ENCODE measurements around the gene CMTM4. TPM values are rescaled to one million over a fixed set of nuclear protein-coding genes. Genes with fewer than 3 reads are reported as not detected.
"Not testable (repeated sequence)": the region's sequence is repeated elsewhere in the genome, so short reads cannot be mapped to it uniquely, and the experiment has no call there.

Gene CMTM4
- total and polyA plus RNA-seq, 7 experiments from 2014 or later, result 0.07 to 2.5 (median 1.7) TPM

DNA sequence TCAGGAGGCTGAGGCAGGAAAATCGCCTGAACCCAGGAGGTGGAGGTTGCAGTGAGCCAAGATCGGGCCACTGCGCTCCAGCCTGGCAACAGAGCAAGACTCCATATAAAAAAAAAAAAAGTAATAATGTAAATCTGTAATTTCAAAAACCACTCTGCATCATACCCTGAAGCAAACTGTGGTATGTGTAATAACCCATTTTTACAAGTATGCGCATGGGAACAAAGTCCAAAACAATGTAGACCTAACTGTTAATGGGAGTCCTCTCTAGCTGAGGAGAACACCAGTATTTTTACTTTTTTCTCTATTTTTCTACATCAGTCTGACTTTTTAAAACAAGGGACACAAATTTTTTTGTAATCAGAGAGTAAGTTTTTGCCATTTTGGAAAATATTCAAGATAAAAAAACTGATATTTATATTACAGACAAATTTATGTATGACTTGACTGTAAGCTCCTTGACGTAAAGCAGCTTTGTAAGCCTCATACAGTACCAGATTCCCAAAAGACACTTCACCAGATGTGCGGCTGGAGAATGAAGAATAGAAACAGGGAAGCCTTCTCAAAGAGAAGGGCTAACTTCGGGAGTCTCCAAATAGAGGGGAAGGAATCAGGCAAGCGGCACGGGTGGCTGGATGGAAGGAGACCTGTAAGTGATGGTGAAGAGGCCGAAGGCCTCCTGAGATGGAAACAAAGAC lies 25.7 kb downstream of the CMTM4 start:
- Mint-ChIP-seq H3K36me3 (no peaks in the 10 kb centered on the region), H3K27me3 (no peaks in the 10 kb centered on the region), H3K4me1 (no peaks in the 10 kb centered on the region), H3K9me3 (peaks cover 0 to under 1% (median 0%) of the 10 kb centered on the region in 11 donors), H3K4me3 (no peak overlapping the region), H3K27ac (peak overlapping the region in 2 of 9 donors; percentile 20 to 49)
- Histone ChIP-seq H3K4me3 (ENCODE audit: low read length) (no peak overlapping the region), H3K27ac (ENCODE audit: low read depth, low read length) (no peak overlapping the region), H3K9me3 (ENCODE audit: control insufficient read depth in 2 of 3, low read length in 3 of 3) (no peaks in the 10 kb centered on the region), H3K36me3 (ENCODE audit: control insufficient read depth in 2 of 3, insufficient read depth in 3 of 3, low read length in 3 of 3) (no peaks in the 10 kb centered on the region), H3K27me3 (ENCODE audit: control insufficient read depth in 2 of 2, insufficient read depth in 2 of 2, low read length in 2 of 2) (no peaks in the 10 kb centered on the region), H3K4me1 (ENCODE audit: control insufficient read depth in 2 of 2, insufficient read depth in 2 of 2, low read length in 2 of 2) (no peaks in the 10 kb centered on the region)
- no peak for DNase-seq
- no peak for ATAC-seq
- intact Hi-C loops (cut with micrococcal nuclease), result no loop called here
- ChIA-PET CTCF (interaction anchor here (0.6 kb wide), 1 partner anchor 160 kb away, joined by 6 read pairs; the partner anchor contains the start of gene NAE1), POLR2A (no interaction called here)

GRCh38 chr16:66668777-66669444 lies 27.6 kb downstream of the CMTM4 start:
- Histone ChIP-seq H3K27ac (ENCODE audit: low read depth, low read length) (no peak overlapping the region), H3K36me3 (ENCODE audit: control insufficient read depth in 2 of 3, insufficient read depth in 3 of 3, low read length in 3 of 3) (no peaks in the 10 kb centered on the region), H3K9me3 (ENCODE audit: control insufficient read depth in 2 of 3, low read length in 3 of 3) (no peaks in the 10 kb centered on the region), H3K27me3 (ENCODE audit: control insufficient read depth in 2 of 2, insufficient read depth in 2 of 2, low read length in 2 of 2) (no peaks in the 10 kb centered on the region), H3K4me1 (ENCODE audit: control insufficient read depth in 2 of 2, insufficient read depth in 2 of 2, low read length in 2 of 2) (no peaks in the 10 kb centered on the region), H3K4me3 (ENCODE audit: low read length) (no peak overlapping the region)
- DNase-seq, result no peak
- Mint-ChIP-seq H3K9me3 (peaks cover 0 to 2% (median 0%) of the 10 kb centered on the region in 11 donors), H3K27ac (no peak overlapping the region), H3K4me1 (peaks cover 0 to 2% (median 0%) of the 10 kb centered on the region in 7 donors), H3K36me3 (no peaks in the 10 kb centered on the region), H3K27me3 (no peaks in the 10 kb centered on the region), H3K4me3 (no peak overlapping the region)
- intact Hi-C loops (cut with micrococcal nuclease), result no loop called here
- ATAC-seq, result no peak
- ChIA-PET POLR2A (no interaction called here), CTCF (no interaction called here)

DNA sequence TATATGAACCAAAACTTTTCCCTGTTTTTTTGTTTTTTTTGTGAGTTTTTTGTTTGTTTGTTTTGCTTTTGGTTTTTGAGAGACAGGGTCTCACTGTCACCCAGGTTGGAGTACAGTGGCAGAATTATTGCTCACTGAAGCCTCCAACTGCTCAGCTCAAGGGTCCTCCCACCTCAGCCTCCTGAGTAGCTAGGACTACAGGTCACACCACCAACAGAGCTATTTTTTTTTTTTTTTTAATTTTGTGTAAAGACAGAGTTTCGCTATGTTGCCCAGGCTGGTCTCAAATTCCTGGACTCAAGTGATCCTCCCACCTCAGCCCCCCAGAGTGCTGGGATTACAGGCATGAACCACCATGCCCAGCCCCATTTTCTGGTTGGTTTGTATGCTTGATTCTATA lies 28.6 kb downstream of the CMTM4 start:
- DNase-seq (no peak), ATAC-seq (no peak)
- no peaks in the 10 kb centered on the region for H3K36me3 Mint-ChIP-seq
- H3K4me1 ChIP-seq (ENCODE audit: control insufficient read depth in 2 of 2, insufficient read depth in 2 of 2, low read length in 2 of 2), result no peaks in the 10 kb centered on the region
- POLR2A ChIA-PET, result no interaction called here
- CTCF ChIA-PET, result no interaction called here
- H3K27ac Mint-ChIP-seq, result no peak overlapping the region
- H3K27ac ChIP-seq (ENCODE audit: low read depth, low read length), result no peak overlapping the region
- H3K4me3 Mint-ChIP-seq, result no peak overlapping the region
- peaks cover 0 to 2% (median 0%) of the 10 kb centered on the region in 11 donors for H3K9me3 Mint-ChIP-seq
- peaks cover 0 to 2% (median 0%) of the 10 kb centered on the region in 5 donors for H3K27me3 Mint-ChIP-seq
- H3K27me3 ChIP-seq (ENCODE audit: control insufficient read depth in 2 of 2, insufficient read depth in 2 of 2, low read length in 2 of 2), result no peaks in the 10 kb centered on the region
- intact Hi-C loops (cut with micrococcal nuclease), result no loop called here
- H3K9me3 ChIP-seq (ENCODE audit: control insufficient read depth in 2 of 3, low read length in 3 of 3), result no peaks in the 10 kb centered on the region
- peaks cover 0 to 2% (median 0%) of the 10 kb centered on the region in 7 donors for H3K4me1 Mint-ChIP-seq
- H3K4me3 ChIP-seq (ENCODE audit: low read length), result no peak overlapping the region
- no peaks in the 10 kb centered on the region for H3K36me3 ChIP-seq (ENCODE audit: control insufficient read depth in 2 of 3, insufficient read depth in 3 of 3, low read length in 3 of 3)

- intact Hi-C loops (cut with micrococcal nuclease), result no loop called here
- H3K27ac Mint-ChIP-seq, result peak overlapping the region in 1 of 9 donors; percentile 22
- H3K4me3 Mint-ChIP-seq, result no peak overlapping the region
- peaks cover 0 to 6% (median 0%) of the 10 kb centered on the region in 7 donors for H3K4me1 Mint-ChIP-seq
- ChIA-PET CTCF (interaction anchor here (0.7 to 1.4 kb wide), 2 partner anchors 15 to 257 kb away, joined by 3 to 7 read pairs; no protein-coding TSS in a partner anchor), POLR2A (no interaction called here)
- no peaks in the 10 kb centered on the region for H3K27me3 ChIP-seq (ENCODE audit: control insufficient read depth in 2 of 2, insufficient read depth in 2 of 2, low read length in 2 of 2)
- peaks cover 0 to 25% (median 3%) of the 10 kb centered on the region in 5 donors for H3K27me3 Mint-ChIP-seq
- H3K36me3 ChIP-seq (ENCODE audit: control insufficient read depth in 2 of 3, insufficient read depth in 3 of 3, low read length in 3 of 3), result no peaks in the 10 kb centered on the region
- no peaks in the 10 kb centered on the region for H3K4me1 ChIP-seq (ENCODE audit: control insufficient read depth in 2 of 2, insufficient read depth in 2 of 2, low read length in 2 of 2)
- H3K9me3 ChIP-seq (ENCODE audit: control insufficient read depth in 2 of 3, low read length in 3 of 3), result no peaks in the 10 kb centered on the region
- H3K9me3 Mint-ChIP-seq, result peaks cover 0 to 2% (median 0%) of the 10 kb centered on the region in 11 donors
- no peaks in the 10 kb centered on the region for H3K36me3 Mint-ChIP-seq
- ATAC-seq, result no peak
- DNase-seq, result no peak
- H3K27ac ChIP-seq (ENCODE audit: low read depth, low read length), result no peak overlapping the region
- no peak overlapping the region for H3K4me3 ChIP-seq (ENCODE audit: low read length)
Measured at GRCh38 chr16:66662445-66663194, 33.9 kb downstream of the CMTM4 start.

- H3K4me1 ChIP-seq (ENCODE audit: control insufficient read depth in 2 of 2, insufficient read depth in 2 of 2, low read length in 2 of 2); H3K27me3 ChIP-seq (ENCODE audit: control insufficient read depth in 2 of 2, insufficient read depth in 2 of 2, low read length in 2 of 2); H3K4me3 Mint-ChIP-seq; H3K27ac ChIP-seq (ENCODE audit: low read depth, low read length); H3K4me3 ChIP-seq (ENCODE audit: low read length); H3K36me3 Mint-ChIP-seq; H3K9me3 Mint-ChIP-seq; ATAC-seq; H3K9me3 ChIP-seq (ENCODE audit: control insufficient read depth in 2 of 3, low read length in 3 of 3); DNase-seq; H3K36me3 ChIP-seq (ENCODE audit: control insufficient read depth in 2 of 3, insufficient read depth in 3 of 3, low read length in 3 of 3); POLR2A ChIA-PET; H3K4me1 Mint-ChIP-seq; intact Hi-C loops (cut with micrococcal nuclease): not testable (repeated sequence)
- CTCF ChIA-PET, result interaction anchor here (0.7 to 1.4 kb wide), 4 partner anchors 11 to 256 kb away, joined by 3 to 7 read pairs (median 4); no protein-coding TSS in a partner anchor
- H3K27me3 Mint-ChIP-seq, result peaks cover 0 to 28% (median 3%) of the 10 kb centered on the region in 5 donors
- peak overlapping the region in 1 of 9 donors; percentile 22 for H3K27ac Mint-ChIP-seq
Measured at GRCh38 chr16:66661671-66662346, 34.7 kb downstream of the CMTM4 start.

DNA sequence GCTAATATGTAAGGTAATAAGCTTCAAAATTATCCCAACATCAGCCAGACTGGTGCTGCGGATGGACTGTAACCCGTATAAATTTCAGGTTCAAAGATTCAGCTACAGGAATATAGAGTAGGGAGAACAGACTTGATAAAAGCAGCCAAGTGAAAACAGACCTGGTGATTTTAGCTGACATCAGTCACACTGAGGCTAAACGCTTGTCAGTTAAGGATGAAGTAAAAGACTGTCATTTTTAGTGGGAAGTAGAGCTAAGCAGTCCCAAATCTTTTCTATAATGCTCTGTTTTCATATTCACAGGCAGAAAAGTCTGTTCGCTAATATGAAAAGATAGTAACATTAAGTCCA lies 35.4 kb downstream of the CMTM4 start:
- Mint-ChIP-seq H3K27ac (no peak overlapping the region), H3K27me3 (peaks cover 0 to 34% (median 10%) of the 10 kb centered on the region in 5 donors), H3K4me3 (no peak overlapping the region), H3K9me3 (peaks cover 0 to 2% (median 0%) of the 10 kb centered on the region in 11 donors), H3K4me1 (peaks cover 0 to 6% (median 0%) of the 10 kb centered on the region in 7 donors), H3K36me3 (no peaks in the 10 kb centered on the region)
- Histone ChIP-seq H3K27me3 (ENCODE audit: control insufficient read depth in 2 of 2, insufficient read depth in 2 of 2, low read length in 2 of 2) (no peaks in the 10 kb centered on the region), H3K9me3 (ENCODE audit: control insufficient read depth in 2 of 3, low read length in 3 of 3) (no peaks in the 10 kb centered on the region), H3K36me3 (ENCODE audit: control insufficient read depth in 2 of 3, insufficient read depth in 3 of 3, low read length in 3 of 3) (no peaks in the 10 kb centered on the region), H3K4me1 (ENCODE audit: control insufficient read depth in 2 of 2, insufficient read depth in 2 of 2, low read length in 2 of 2) (no peaks in the 10 kb centered on the region), H3K4me3 (ENCODE audit: low read length) (no peak overlapping the region), H3K27ac (ENCODE audit: low read depth, low read length) (no peak overlapping the region)
- DNase-seq (no peak), ATAC-seq (no peak)
- intact Hi-C loops (cut with micrococcal nuclease), result no loop called here
- POLR2A ChIA-PET, result no interaction called here
- CTCF ChIA-PET, result interaction anchor here (0.6 to 1.0 kb wide), 3 partner anchors 10 to 38 kb away, joined by 3 to 5 read pairs (median 3); no protein-coding TSS in a partner anchor

Data from naive thymus-derived CD4-positive, alpha-beta T cell (primary cell).